ENCODE data around the gene MKNK2. TPM values are rescaled to one million over a fixed set of nuclear protein-coding genes. Genes with fewer than 3 reads are reported as not detected.

MKNK2 gene
- total RNA-seq, 6 experiments from 2014 or later = 80.5 to 218 (median 117) TPM

GRCh38 chr19:2077398-2077797 is 26.4 kb upstream of the MKNK2 start:
- Histone ChIP-seq H3K27me3 (no peaks in the 10 kb centered on the region), H3K4me3 (no peak overlapping the region), H3K36me3 (peaks cover 0 to 51% (median 15%) of the 10 kb centered on the region in 4 donors), H3K9me3 (no peaks in the 10 kb centered on the region), H3K27ac (no peak overlapping the region), H3K4me1 (no peaks in the 10 kb centered on the region)
- DNase-seq (no peak), ATAC-seq (no peak)
- WGBS (ENCODE audit: insufficient coverage, low coverage, low lambda C conversion rate, missing lambda C conversion rate) = 88% methylated on average over 4 of the region's 7 CpGs
- intact Hi-C loops (cut with DNase I) = no loop called here
- TF ChIP-seq CTCF (IDR thresholded peaks at IDR 0.05) (no peak), POLR2A (IDR thresholded peaks at IDR 0.05) (no peak)

GRCh38 chr19:2076526-2076944 is 25.5 kb upstream of the MKNK2 start:
- no peak for ATAC-seq
- Histone ChIP-seq H3K36me3 (peaks cover 0 to 51% (median 15%) of the 10 kb centered on the region in 4 donors), H3K4me3 (no peak overlapping the region), H3K27me3 (no peaks in the 10 kb centered on the region), H3K27ac (no peak overlapping the region), H3K9me3 (no peaks in the 10 kb centered on the region), H3K4me1 (no peaks in the 10 kb centered on the region)
- WGBS (ENCODE audit: insufficient coverage, low coverage, low lambda C conversion rate, missing lambda C conversion rate) = 98% methylated on average over 17 of the region's 32 CpGs
- TF ChIP-seq CTCF (IDR thresholded peaks at IDR 0.05) (no peak), POLR2A (IDR thresholded peaks at IDR 0.05) (no peak)
- intact Hi-C loops (cut with DNase I) = no loop called here
- DNase-seq = no peak

- no peak for ATAC-seq
- H3K36me3 ChIP-seq = peaks cover 0 to 40% (median 13%) of the 10 kb centered on the region in 4 donors
These were observed 21.9 kb upstream of the MKNK2 start for GRCh38 chr19:2072757-2073551.

GRCh38 chr19:2070986-2071673 is 20.1 kb upstream of the MKNK2 start:
- TF ChIP-seq CTCF (IDR thresholded peaks at IDR 0.05) (no peak), POLR2A (IDR thresholded peaks at IDR 0.05) (no peak)
- no peak for DNase-seq
- H3K36me3 ChIP-seq = peaks cover 0 to 21% (median 9%) of the 10 kb centered on the region in 4 donors

More at GRCh38 chr19:2072757-2073551, 21.9 kb upstream of the MKNK2 start:
- Histone ChIP-seq H3K27ac (no peak overlapping the region), H3K4me3 (no peak overlapping the region), H3K9me3 (no peaks in the 10 kb centered on the region), H3K27me3 (no peaks in the 10 kb centered on the region), H3K4me1 (peaks cover 0 to 8% (median 4%) of the 10 kb centered on the region in 4 donors)
- WGBS (ENCODE audit: insufficient coverage, low coverage, low lambda C conversion rate, missing lambda C conversion rate) = 82% methylated on average over 10 of the region's 32 CpGs
- TF ChIP-seq CTCF (IDR thresholded peaks at IDR 0.05) = no peak
- TF ChIP-seq POLR2A (IDR thresholded peaks at IDR 0.05) = no peak
- intact Hi-C loops (cut with DNase I) = loop anchor here in 1 of 2 donors (5.0 kb wide), 1 partner anchor 51 kb away; no protein-coding TSS in a partner anchor
- DNase-seq = no peak

More at GRCh38 chr19:2070986-2071673, 20.1 kb upstream of the MKNK2 start:
- H3K27me3 ChIP-seq = no peaks in the 10 kb centered on the region
- peaks cover 0 to 8% (median 4%) of the 10 kb centered on the region in 4 donors for H3K4me1 ChIP-seq
- 88% methylated on average over 10 of the region's 19 CpGs for WGBS (ENCODE audit: insufficient coverage, low coverage, low lambda C conversion rate, missing lambda C conversion rate)
- H3K9me3 ChIP-seq = no peaks in the 10 kb centered on the region
- no peak overlapping the region for H3K27ac ChIP-seq
- no peak overlapping the region for H3K4me3 ChIP-seq
- intact Hi-C loops (cut with DNase I) = loop anchor here (2.0 to 5.0 kb wide), 2 partner anchors 49 to 54 kb away; no protein-coding TSS in a partner anchor
- ATAC-seq = no peak

Data from right lobe of liver (tissue), 6 donors.